HT1080 (cell line): ENCODE measurements around the gene GARNL3. TPM values are rescaled to one million over a fixed set of nuclear protein-coding genes. Genes with fewer than 3 reads are reported as not detected.

ENCODE experiments used
- DNase-seq: peaks from one replicate; pipeline ENCODE4 v3.0.0-alpha.2; 2015; ENCODE audit warnings: low read depth
- total RNA-seq: library from RNA; depleted of rRNA; stranded (reverse); fragments of >200 nt; shearing (Covaris generic); gene quantifications from 2 replicates; pipeline ENCODE4 v1.2.3, GENCODE V29; 2014

The GARNL3 gene
- total RNA-seq, 1 experiment from 2014 or later, result 1.2 TPM

- no peak for DNase-seq
These were observed 119.6 kb downstream of the GARNL3 start for GRCh38 chr9:127384016-127384730.

- DNase-seq, result no peak
These were observed 120.3 kb downstream of the GARNL3 start for GRCh38 chr9:127384901-127385300.

- DNase-seq, result no peak
These were observed 121.7 kb downstream of the GARNL3 start for GRCh38 chr9:127386249-127386648.

- DNase-seq, result no peak
These were observed 122.4 kb downstream of the GARNL3 start for GRCh38 chr9:127386981-127387380.

- DNase-seq, result peak; percentile 98
These were observed 123.7 kb downstream of the GARNL3 start for GRCh38 chr9:127388037-127388855.

GRCh38 chr9:127388856-127389238 is 124.3 kb downstream of the GARNL3 start:
- DNase-seq, result no peak

- DNase-seq, result no peak
These were observed 125.0 kb downstream of the GARNL3 start for GRCh38 chr9:127389381-127390247.

GRCh38 chr9:127390248-127390545 is 125.6 kb downstream of the GARNL3 start:
- DNase-seq, result no peak

GRCh38 chr9:127390563-127390962 is 126.0 kb downstream of the GARNL3 start:
- DNase-seq, result no peak

- DNase-seq, result no peak
These were observed 127.6 kb downstream of the GARNL3 start for GRCh38 chr9:127392166-127392565.

- no peak for DNase-seq
These were observed 128.4 kb downstream of the GARNL3 start for GRCh38 chr9:127392976-127393375.

GRCh38 chr9:127393645-127394044 is 129.1 kb downstream of the GARNL3 start:
- DNase-seq, result no peak

- DNase-seq, result peak; percentile 18
These were observed 131.1 kb downstream of the GARNL3 start for GRCh38 chr9:127395497-127396252.

GRCh38 chr9:127396253-127396807 is 131.8 kb downstream of the GARNL3 start:
- DNase-seq, result no peak

- peak; percentile 98 for DNase-seq
These were observed 132.5 kb downstream of the GARNL3 start, which contains the start of gene SLC2A8 for GRCh38 chr9:127396808-127397645. SLC2A8 (plus strand) TSS chr9:127397169; CDS start chr9:127397231, 62 bp downstream.

- no peak for DNase-seq
These were observed 133.2 kb downstream of the GARNL3 start for GRCh38 chr9:127397646-127398274.

- no peak for DNase-seq
These were observed 133.7 kb downstream of the GARNL3 start for GRCh38 chr9:127398275-127398647.

GRCh38 chr9:127398715-127399400 is 134.3 kb downstream of the GARNL3 start:
- DNase-seq, result no peak
